ENCODE measurements around the gene TCF7L2.

DNA sequence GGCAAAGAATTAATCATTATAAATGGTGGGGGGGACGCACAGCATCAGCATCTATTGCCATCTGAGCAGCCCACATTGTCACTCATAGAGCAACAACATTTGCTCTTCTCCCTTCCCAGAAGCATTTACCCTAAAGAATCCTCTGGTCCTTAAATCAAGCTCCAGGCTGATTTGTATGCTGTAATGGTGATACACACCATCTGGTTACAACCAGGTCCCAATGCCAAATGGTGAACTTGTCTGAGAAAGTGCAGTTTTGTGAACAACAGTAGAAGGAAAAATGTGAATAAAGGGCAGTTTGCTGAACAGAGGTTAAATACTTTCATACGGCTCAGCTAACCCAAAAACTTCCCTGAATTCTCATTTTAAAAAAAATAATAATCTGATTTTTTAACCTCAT lies 38.8 kb upstream of the TCF7L2 start:
- TF ChIP-seq, protein P1, sequence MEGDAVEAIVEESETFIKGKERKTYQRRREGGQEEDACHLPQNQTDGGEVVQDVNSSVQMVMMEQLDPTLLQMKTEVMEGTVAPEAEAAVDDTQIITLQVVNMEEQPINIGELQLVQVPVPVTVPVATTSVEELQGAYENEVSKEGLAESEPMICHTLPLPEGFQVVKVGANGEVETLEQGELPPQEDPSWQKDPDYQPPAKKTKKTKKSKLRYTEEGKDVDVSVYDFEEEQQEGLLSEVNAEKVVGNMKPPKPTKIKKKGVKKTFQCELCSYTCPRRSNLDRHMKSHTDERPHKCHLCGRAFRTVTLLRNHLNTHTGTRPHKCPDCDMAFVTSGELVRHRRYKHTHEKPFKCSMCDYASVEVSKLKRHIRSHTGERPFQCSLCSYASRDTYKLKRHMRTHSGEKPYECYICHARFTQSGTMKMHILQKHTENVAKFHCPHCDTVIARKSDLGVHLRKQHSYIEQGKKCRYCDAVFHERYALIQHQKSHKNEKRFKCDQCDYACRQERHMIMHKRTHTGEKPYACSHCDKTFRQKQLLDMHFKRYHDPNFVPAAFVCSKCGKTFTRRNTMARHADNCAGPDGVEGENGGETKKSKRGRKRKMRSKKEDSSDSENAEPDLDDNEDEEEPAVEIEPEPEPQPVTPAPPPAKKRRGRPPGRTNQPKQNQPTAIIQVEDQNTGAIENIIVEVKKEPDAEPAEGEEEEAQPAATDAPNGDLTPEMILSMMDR (conservative IDR thresholded peaks at IDR 0.05; ENCODE audit: low read length) = no peak
- no peak for TF ChIP-seq EZH2phosphoT487 (IDR thresholded peaks at IDR 0.05; ENCODE audit: borderline replicate concordance, low read depth, low read length)
